NCI-H526 (cell line): Measurements from ENCODE around the gene SINHCAF.
"Not testable (repeated sequence)": the region's sequence is repeated elsewhere in the genome, so short reads cannot be mapped to it uniquely, and the experiment has no call there.

Source experiments
- DNase-seq, 2 experiments: peaks; one replicate each; lab custom pipeline; 2025; lab: John Stamatoyannopoulos, UW

Gene SINHCAF

DNA sequence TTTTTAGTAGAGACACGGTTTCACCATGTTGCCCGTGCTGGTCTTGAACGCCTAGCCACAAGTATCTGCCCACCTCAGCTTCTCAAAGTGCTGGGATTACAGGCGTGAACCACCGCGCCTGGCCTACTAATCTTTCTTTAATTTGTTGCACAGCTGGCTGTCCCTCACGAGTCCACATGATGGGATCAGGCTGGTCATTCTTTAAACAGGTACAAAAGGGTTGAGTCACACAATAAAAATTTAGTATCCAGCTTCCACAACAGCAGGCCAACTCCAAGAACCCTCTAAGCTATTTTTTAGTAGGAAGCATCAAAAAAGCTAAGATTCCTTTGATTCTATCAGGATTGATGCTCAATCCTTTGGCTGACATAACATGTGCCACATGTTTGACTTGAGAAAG is 17.8 kb downstream of the SINHCAF start:
- no peak for DNase-seq

DNA sequence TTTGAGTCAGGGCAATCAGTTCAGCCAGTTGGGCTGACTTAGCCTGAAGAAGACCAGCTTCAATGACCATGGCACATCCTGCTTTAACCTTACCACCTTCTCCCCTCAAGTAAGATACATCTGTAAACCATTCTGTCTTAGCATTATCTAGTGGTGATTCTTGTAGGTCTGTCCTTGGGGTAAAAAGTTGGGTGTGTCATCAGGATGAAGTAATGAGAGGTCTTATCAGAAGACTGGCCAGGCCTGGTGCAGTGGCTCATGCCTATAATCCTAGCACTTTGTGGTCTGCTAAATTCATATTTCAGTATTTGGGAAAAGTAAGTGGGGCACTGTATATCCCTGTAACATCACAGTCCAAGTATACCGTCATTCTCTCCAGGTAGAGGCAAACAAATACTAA is 19.1 kb downstream of the SINHCAF start:
- no peak for DNase-seq

DNA sequence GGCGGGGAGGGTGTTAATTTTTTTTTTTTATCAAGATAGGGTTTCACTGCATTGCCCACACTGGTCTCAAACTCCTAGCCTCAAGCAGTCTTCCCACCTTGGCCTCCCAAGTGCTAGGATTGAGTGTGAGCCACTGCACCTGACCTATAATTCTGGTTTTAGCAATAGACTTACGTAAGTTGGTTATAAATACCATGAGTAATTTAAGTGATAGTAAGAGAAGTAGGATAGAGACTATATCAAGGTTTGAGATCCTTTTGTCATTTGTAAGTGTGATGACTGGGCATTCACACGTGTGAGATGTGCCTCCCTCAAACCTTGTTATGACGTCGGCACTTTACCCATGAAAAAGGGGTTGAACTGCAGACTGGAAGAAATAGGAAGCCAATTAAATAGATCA is 22.5 kb downstream of the SINHCAF start:
- no peak for DNase-seq

DNA sequence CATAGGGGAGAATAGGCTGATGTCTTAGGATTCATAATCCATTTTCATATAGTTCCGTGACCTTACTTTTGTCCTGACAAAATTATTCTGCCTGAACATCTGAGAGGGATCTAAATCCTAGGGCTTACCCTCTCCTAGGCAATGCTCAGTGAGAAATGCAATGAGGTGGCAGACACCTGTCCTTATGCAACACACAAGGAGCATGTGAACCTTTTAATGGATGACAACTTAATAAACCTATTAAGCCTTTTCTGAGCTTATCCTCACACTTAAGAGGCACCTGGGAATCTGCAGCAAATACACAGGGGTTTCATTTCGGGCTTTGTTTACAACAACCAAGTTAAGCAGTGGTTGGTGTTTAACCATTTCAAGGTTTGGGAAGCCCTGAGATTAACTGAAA is 24.6 kb downstream of the SINHCAF start:
- DNase-seq: no peak

DNA sequence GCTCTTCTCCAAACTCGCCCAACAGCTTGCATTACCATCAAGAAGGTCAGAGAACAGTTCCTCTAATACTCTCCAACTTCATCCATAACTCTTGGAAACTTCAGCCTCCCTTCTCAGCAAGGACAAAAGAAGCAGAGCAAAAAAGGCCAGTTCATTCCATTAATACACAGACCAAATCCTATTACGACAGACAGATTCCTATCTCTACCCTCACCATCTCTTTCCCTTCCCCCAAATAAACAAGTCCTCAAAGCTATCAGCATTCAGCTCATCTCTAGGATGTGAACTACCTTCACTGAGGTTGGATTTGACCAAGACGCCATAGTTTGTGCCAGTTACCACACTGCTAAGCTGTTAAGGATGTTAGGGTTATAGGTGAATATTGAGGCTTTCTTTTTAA is 25.2 kb downstream of the SINHCAF start:
- DNase-seq: no peak

- DNase-seq: no peak
Observed at GRCh38 chr12:31300341-31300740, 25.6 kb downstream of the SINHCAF start.

GRCh38 chr12:31298922-31299321 is 27.0 kb downstream of the SINHCAF start:
- DNase-seq: peak; percentile 23 to 68

- peak; percentile 4 to 24 for DNase-seq
Observed at GRCh38 chr12:31298515-31298910, 27.4 kb downstream of the SINHCAF start.

DNA sequence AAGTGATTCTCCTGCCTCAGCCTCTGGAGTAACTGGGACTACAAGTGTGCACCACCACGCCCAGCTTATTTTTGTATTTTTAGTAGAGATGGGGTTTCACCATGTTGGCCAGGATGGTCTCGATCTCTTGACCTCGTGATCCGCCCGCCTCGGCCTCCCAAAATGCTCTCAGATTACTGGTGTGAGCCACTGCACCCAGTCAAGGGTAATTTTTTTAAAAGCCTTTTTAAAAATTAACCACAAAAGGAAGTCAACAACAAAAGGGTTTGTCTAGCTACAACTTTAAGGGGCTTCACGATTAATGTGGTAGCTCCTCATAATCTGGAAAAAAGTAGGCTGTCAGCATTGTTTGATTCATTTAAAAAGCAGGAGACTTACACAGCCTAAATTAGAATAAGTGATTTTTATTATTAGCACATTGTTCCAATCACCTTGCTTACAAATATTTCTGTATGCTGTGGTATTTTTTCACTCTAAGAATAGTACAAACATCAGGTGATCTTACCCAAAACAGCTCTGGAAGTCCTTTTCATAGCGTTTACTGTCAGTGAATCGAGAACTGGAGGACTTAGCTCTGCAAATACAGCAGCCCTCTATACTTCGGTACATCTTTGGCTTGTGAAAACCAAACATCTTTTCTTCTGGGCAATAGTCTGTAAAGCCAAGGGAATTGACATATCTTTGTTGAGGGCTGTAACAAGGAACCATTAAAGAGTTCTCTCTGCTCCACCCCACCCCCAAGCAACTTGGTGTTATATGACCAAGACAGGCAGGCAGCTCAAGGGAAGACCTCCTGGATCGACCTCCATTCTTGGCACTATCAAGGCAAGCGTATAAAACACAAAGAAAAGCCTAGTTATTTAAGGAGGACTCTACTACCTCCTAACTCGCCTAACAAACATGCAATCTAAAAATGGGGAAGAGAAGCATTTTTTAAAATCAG is 28.1 kb downstream of the SINHCAF start:
- no peak for DNase-seq

GRCh38 chr12:31289441-31289840 is 36.5 kb downstream of the SINHCAF start:
- DNase-seq: no peak

DNA sequence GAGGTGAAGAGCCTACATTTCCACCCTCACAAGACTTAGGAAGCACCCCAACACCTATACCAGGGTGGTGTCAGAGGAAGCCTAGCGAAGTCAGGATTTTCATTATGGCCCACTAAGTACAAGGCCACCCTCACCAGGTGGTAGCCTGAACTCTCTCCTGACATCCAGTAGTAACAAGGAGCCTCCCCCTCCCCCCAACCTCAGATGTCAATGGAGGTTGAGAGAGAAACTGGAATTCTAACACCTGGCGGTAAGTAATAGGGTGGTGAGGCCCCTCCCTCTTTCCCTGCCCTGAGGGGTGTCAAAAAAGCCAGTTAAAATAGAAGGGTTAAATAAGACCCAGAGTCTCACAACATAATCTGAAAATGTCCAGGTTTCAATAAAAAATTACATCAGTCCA is 37.6 kb downstream of the SINHCAF start:
- DNase-seq: no peak

DNA sequence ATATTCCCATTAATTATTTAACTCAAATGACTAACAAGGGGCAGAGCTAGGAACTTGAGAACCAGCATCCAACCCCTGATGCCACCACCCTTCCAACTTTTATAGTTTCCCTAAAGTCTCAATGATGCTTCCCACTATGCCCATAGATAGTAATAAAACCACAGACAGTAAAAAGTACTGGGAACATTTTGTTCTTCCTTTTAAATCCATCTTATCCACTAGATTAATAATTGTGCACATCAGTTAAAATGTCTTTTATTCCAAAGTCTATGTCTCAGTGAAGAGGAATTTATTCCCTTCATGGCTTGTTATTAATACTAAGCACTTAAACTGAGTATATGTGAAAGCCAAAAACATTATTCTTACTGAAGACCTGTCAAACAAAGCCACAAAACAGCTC is 45.8 kb downstream of the SINHCAF start:
- no peak for DNase-seq

DNA sequence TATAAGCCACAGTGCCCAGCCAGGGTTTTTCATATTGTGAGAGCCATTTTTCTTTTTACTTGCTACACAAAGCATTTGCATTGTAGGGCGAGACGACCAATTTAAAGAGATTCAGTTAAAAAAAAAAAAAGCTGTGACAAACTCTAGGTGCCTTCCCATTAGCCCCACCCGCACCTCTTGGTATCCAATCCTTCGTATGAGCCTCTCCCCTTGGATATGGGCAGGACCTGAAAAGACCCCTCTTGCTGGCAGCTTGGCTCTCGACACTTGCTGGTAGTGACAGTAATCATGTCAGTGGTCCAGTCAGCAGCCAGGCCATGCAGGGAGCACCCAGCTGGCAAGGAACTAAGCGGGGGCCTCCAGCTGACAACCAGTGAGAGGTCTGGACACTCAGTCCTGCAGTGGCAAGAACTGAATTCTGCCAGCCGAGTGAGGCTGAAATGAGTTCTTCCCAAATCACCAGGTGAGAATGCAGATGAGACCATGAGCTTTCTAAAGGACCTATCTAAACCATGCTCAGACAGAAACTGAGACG is 46.5 kb downstream of the SINHCAF start:
- no peak for DNase-seq

DNA sequence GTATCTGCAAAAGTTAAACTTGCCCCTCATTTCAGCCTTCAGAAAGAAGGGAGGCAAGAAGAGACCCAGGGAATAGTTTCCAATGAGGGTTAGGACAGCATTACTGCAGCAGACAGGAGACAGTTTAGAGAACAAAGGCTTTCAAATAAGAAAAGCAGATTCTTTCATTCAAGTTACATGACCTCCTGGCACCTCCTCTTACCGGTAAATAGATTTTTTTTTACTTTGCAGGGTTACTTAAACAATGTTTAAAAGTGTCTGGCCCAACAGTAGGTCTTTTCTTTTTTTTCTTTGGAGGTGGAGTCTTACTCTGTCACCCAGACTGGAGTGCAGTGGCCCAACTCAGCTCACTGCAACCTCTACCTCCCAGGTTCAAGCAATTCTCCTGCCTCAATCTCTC is 47.1 kb downstream of the SINHCAF start:
- DNase-seq: no peak

DNA sequence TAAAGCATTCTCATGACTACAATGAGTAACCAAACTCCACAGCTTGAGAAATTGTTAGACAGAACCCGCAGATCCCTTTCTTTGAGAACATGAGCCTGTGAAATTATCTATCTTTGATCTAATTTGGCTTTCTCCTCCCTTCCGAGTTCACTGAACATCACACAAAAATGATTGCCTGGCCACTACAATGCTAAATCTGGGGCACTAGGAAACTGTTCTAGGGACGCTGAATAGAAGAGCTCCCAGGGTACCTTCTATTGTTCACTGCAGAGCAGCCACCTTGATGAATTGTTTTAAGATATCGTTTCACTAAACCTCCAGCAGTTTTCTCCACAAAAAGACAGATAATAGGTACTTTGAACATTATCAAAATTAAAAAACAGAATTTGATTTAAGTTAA is 47.5 kb downstream of the SINHCAF start:
- no peak for DNase-seq

DNA sequence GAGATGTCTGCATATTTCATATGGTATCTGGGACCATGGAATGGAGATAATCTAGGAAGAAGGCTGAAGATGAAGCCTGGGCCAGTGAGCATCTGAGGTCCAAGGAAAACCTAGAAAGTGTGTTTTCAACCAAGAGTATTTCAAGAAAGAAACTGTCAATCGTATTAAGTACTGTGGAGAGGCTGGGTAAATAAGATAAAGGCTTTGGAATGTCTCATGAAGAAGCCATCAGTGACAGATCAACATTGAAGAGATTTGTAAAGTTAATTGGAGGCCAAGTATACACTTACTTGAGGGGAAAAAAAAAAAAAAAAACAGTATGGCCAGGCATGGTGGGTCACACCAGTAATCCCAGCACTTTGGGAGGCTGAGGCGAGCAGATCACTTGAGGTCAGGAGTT is 48.9 kb downstream of the SINHCAF start:
- no peak for DNase-seq

DNA sequence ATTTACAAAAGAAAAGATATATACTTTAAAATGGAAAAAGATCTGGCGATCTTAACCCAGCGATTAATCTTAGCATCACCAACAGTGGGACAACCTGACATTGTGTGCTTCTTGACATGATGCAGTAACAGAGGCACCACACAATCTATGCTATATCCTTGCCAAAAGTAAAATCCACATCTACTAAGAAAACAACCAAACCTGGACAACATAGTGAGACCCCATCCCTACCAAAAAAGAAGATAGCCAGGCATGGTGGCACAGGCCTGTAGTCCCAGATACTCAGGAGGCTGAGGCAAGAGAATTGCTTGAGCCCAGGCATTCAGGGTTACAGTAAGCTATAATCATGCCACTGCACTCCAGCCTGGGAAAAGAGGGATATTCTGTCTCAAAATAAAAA is 50.5 kb downstream of the SINHCAF start:
- DNase-seq: no peak

GRCh38 chr12:31274520-31275300 is 51.2 kb downstream of the SINHCAF start:
- no peak for DNase-seq

DNA sequence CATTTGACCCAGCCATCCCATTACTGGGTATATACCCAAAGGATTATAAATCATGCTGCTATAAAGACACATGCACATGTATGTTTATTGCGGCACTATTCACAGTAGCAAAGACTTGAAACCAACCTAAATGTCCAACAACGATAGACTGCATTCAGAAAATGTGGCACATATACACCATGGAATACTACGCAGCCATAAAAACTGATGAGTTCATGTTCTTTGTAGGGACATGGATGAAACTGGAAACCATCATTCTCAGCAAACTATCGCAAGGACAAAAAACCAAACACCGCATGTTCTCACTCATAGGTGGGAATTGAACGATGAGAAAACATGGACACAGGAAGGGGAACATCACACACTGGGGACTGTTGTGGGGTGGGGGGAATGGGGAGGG is 52.2 kb downstream of the SINHCAF start:
- not testable (repeated sequence) for DNase-seq

DNA sequence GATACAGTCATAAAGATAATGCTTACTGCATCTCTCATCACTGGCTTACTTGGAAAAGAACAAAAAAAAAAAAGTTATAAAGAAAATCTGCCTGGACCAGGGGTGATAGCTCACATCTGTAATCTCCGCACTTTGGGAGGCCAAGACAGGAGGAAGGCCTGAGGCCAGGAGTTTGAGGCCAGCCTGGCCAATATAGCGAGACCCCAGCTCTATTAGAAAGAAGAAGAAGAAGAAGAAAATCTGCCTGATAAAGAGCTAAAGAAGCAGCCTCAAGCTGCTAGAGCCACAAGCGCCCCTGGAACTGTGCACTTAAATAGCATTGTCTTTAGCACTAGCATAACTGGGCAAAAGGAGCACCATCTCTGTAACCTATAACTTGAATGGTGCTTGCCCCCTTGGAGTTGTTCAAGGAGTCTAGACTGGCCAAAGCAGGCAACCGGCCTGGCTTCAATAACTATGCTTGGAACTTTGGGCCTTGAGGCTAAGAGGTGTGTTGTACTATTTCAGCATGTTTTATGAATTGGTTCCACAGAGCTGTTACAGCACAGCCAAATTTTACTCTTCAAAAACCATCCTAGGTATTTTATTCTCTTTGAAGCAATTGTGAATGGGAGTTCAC is 53.2 kb downstream of the SINHCAF start:
- DNase-seq: no peak

DNA sequence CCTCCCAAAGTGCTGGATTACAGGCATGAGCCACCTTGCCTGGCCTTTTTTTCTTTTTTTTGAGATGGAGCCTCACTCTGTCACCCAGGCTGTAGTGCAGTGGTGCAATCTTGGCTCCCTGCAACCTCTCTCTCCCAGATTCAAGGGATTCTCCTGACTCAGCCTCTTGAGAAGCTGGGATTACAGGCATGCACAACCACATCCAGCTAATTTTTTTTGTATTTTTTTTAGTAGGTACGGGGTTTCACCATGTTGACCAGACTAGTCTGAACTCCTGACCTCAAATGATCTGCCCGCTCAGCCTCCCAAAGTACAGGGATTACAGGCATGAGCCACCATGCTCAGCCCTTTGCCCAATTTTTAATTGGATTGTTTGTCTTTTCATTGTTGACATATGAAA is 58.0 kb downstream of the SINHCAF start:
- no peak for DNase-seq

- DNase-seq: no peak
Observed at GRCh38 chr12:31265722-31266121, 60.2 kb downstream of the SINHCAF start.

GRCh38 chr12:31263661-31264060 is 62.3 kb downstream of the SINHCAF start:
- DNase-seq: no peak
